Tibial nerve (tissue), 4 donors: Measurements from ENCODE around the gene RNF208. TPM values are rescaled to one million over a fixed set of nuclear protein-coding genes. Genes with fewer than 3 reads are reported as not detected.

Source experiments
- DNase-seq, 2 donors: peaks; one replicate each; pipeline ENCODE4 v3.0.0-alpha.2; 2019; ENCODE audit warnings: low spot score in 2 of 2
- H3K27ac ChIP-seq, 4 donors: fragments of 200-600 bp; sonication (generic) in 3 of 4; one replicate each; pipeline ENCODE4 v1.5.1; 2017 to 2019; ENCODE audit warnings: mild to moderate bottlenecking in 1 of 4
- H3K27me3 ChIP-seq, 2 donors: fragments of 200-600 bp; sonication (generic) in 1 of 2; one replicate each; pipeline versions ENCODE4 v1.5.1 to v1.6.0; 2017 to 2019
- H3K36me3 ChIP-seq, 3 donors: fragments of 200-600 bp; sonication (generic); one replicate each; pipeline ENCODE4 v1.5.1; 2018 to 2019
- H3K4me1 ChIP-seq, 4 donors: fragments of 200-600 bp; sonication (generic) in 3 of 4; one replicate each; pipeline ENCODE4 v1.5.1; 2017 to 2019
- H3K4me3 ChIP-seq, 4 donors: fragments of 200-600 bp; sonication (generic) in 3 of 4; one replicate each; pipeline ENCODE4 v1.5.1; 2017 to 2019; ENCODE audit warnings: mild to moderate bottlenecking in 1 of 4, moderate library complexity in 1 of 4
- H3K9me3 ChIP-seq, 4 donors: fragments of 200-600 bp; sonication (generic) in 3 of 4; one replicate each; pipeline ENCODE4 v1.5.1; 2017 to 2019
- CTCF ChIP-seq, 5 experiments: fragments of 200-600 bp in 3 of 5; fragments of 450-650 bp in 2 of 5; sonication (generic) in 3 of 5; IDR thresholded peaks; one replicate each; pipeline ENCODE4 v1.5.1; 2016 to 2019; ENCODE audit warnings: antibody characterized with exemption in 5 of 5, mild to moderate bottlenecking in 3 of 5, moderate library complexity in 2 of 5
- EP300 ChIP-seq, 2 donors: sonication (generic); formaldehyde crosslinking; IDR thresholded peaks; one replicate each; pipeline ENCODE4 v1.6.1; 2017; ENCODE audit warnings: antibody characterized with exemption in 2 of 2, mild to moderate bottlenecking in 1 of 2
- POLR2A ChIP-seq, 2 donors: fragments of 450-650 bp; IDR thresholded peaks; one replicate each; pipeline ENCODE4 v1.6.1; 2017; ENCODE audit warnings: antibody characterized with exemption in 2 of 2, mild to moderate bottlenecking in 2 of 2, moderate library complexity in 2 of 2
- WGBS, 2 donors: methylation state at CpG; one replicate each; pipeline ENCODE4 v1.1.5; 2018; 5-methylcytosine and 5-hydroxymethylcytosine counted together
- total RNA-seq, 4 donors: library from RNA; depleted of rRNA; stranded (reverse); fragments of >200 nt; gene quantifications; one replicate each; pipeline ENCODE4 v1.1.0, GENCODE V29; 2016

Gene RNF208
- total RNA-seq, 4 donors from 2014 or later, result 0.63 to 8.1 (median 1.5) TPM

DNA sequence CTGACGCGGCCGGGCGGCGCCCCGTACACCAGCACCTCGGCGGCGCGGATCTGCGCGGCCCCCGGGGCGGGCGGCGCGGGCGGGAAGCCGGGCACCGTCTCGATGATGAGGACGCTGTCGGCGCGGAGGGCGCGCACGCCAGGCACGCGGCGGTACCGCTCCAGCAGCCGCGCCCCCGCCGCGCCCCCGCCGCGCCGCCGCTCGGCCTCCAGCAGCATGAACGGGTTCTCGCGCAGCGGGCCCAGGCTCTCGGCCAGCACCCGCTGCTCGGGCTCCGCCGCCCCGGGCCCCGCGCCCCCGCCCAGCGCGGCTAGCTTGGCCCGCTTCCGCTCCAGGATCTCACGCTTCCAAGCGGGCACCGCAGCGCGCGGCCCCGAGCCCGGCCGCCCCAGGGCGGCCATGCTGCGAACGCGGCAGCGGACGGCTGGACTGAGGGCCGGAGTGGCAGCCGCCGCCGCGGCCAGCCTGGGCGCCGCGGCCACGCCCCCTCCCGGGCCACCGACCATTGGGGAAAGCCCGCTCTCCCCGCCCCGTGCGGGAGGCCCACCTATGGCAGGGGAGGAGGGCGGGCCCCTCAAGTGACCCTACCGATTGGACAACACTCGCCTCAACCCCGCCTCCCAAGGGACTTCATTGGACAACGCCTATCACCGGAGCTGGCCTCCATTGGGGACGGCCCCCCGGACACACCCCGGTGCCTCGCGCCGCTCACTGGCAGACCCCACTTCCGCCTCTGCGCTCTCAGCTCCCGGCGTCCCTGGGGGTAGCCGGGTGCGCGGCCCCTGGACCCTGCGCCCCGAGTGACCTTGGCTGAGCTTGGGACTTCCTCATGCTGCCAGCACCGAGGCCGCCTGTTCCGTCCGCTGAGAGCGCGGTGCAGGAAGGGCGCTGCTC lies 21.5 kb downstream of the RNF208 start, which contains the start of gene TPRN:
Gene TPRN (minus strand): TSS at position 431 of the 894 bp plus-strand sequence. CDS start 30 bp downstream, at position 401.
- Histone ChIP-seq H3K36me3 (no peaks in the 10 kb centered on the region), H3K4me3 (peak within 1 kb of the TSS; percentile 54 to 72 (median 64)), H3K9me3 (no peaks in the 10 kb centered on the region), H3K4me1 (peaks cover 13 to 84% (median 48%) of the 10 kb centered on the region in 4 donors), H3K27ac (peak within 1 kb of the TSS in 3 of 4 donors; percentile 81 to 88 (median 83)), H3K27me3 (no peaks in the 10 kb centered on the region)
- DNase-seq, result peak; percentile 99
- WGBS, 2 donors, result 0% methylated on average over 23 to 56 of the region's 118 CpGs
- peak in 1 of 5 experiments; percentile 49 for TF ChIP-seq CTCF (IDR thresholded peaks at IDR 0.05)
- peak; percentile 46 to 88 for TF ChIP-seq POLR2A (IDR thresholded peaks at IDR 0.05)
- peak in 1 of 2 donors; percentile 71 for TF ChIP-seq EP300 (IDR thresholded peaks at IDR 0.05)

GRCh38 chr9:137199411-137200121 lies 22.5 kb downstream of the RNF208 start:
- DNase-seq, result no peak
- 11 to 14% methylated on average over 7 to 30 of the region's 51 CpGs for WGBS, 2 donors
- H3K9me3 ChIP-seq, result no peaks in the 10 kb centered on the region
- H3K4me1 ChIP-seq, result peaks cover 13 to 88% (median 44%) of the 10 kb centered on the region in 4 donors
- no peaks in the 10 kb centered on the region for H3K27me3 ChIP-seq
- H3K36me3 ChIP-seq, result no peaks in the 10 kb centered on the region
- H3K4me3 ChIP-seq, result peak overlapping the region; percentile 39 to 72 (median 54)
- no peak for TF ChIP-seq CTCF (IDR thresholded peaks at IDR 0.05)
- TF ChIP-seq POLR2A (IDR thresholded peaks at IDR 0.05), result no peak
- TF ChIP-seq EP300 (IDR thresholded peaks at IDR 0.05), result no peak
- peak overlapping the region in 3 of 4 donors; percentile 48 to 76 (median 65) for H3K27ac ChIP-seq

- DNase-seq, result no peak
- WGBS, 2 donors, result 72 to 85% methylated on average over 4 to 8 of the region's 11 CpGs
- peaks cover 7 to 88% (median 37%) of the 10 kb centered on the region in 4 donors for H3K4me1 ChIP-seq
- H3K27ac ChIP-seq, result peak overlapping the region in 2 of 4 donors; percentile 65 to 76
- H3K4me3 ChIP-seq, result peak overlapping the region in 1 of 4 donors; percentile 42
- no peaks in the 10 kb centered on the region for H3K36me3 ChIP-seq
- no peaks in the 10 kb centered on the region for H3K27me3 ChIP-seq
- H3K9me3 ChIP-seq, result no peaks in the 10 kb centered on the region
- TF ChIP-seq EP300 (IDR thresholded peaks at IDR 0.05) (no peak), POLR2A (IDR thresholded peaks at IDR 0.05) (no peak), CTCF (IDR thresholded peaks at IDR 0.05) (no peak)
Measured at GRCh38 chr9:137198902-137199283, 23.1 kb downstream of the RNF208 start.

DNA sequence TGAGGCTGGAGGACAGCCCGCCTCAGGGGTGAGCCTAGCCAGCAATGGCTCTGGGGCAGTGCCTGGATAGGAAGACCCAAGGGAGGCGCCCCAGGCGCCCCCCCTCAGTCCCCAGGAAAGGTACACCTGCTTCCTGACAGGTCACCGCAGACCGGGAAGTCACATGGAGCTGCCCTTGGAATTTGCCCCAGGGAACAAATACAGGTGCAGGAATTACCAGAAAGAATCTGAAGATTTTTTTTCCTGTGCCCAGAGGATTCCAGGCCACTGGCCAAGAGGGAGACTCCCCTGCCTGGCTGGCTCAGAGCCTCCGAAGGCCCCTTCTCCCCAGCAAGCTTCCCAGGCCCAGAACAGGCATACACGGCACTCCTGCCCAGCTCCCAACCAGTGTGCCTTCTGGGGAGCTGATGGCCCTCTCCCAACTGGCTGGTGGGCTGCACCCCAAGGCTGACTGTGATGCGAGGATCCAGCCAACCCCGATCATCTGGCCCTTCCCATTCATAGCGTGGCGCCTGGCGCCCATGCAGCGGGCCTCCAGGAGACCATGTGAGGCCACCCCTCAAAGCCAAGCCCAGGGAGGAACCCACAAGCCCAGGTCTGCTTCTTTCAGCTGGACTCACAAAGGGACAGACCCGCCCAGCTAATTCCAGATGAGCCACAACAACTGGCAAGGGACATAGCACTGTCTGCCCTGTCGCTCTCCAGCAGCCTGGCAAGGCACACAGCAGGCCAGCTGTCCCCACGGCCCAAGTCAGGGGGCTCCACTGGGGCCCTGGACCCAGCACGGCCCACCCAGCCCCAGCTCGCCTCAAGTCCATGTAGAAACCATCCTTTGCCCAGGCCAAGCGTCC lies 23.8 kb downstream of the RNF208 start:
- TF ChIP-seq POLR2A (IDR thresholded peaks at IDR 0.05), result no peak
- no peak for TF ChIP-seq EP300 (IDR thresholded peaks at IDR 0.05)
- TF ChIP-seq CTCF (IDR thresholded peaks at IDR 0.05), result no peak
- Histone ChIP-seq H3K4me1 (peaks cover 7 to 84% (median 31%) of the 10 kb centered on the region in 4 donors), H3K9me3 (no peaks in the 10 kb centered on the region), H3K27ac (peak overlapping the region in 2 of 4 donors; percentile 65 to 76), H3K4me3 (peak overlapping the region in 1 of 4 donors; percentile 17), H3K27me3 (no peaks in the 10 kb centered on the region), H3K36me3 (no peaks in the 10 kb centered on the region)
- WGBS, 2 donors, result 70 to 93% methylated on average over 6 to 9 of the region's 19 CpGs
- no peak for DNase-seq
